Esophagus squamous epithelium (tissue), 5 donors: Measurements from ENCODE around the gene PRKN. TPM values are rescaled to one million over a fixed set of nuclear protein-coding genes. Genes with fewer than 3 reads are reported as not detected.
A peak's percentile ranks its signal among the peaks of the same experiment; 100 is the strongest.

Experiments
- DNase-seq: peaks from one replicate; lab custom pipeline; 2025; lab: John Stamatoyannopoulos, UW
- H3K27ac ChIP-seq, 4 donors: fragments of 200-600 bp; sonication (generic); one replicate each; pipeline ENCODE4 v1.5.1; 2016 to 2019; ENCODE audit warnings: mild to moderate bottlenecking in 1 of 4
- H3K27me3 ChIP-seq, 4 donors: fragments of 200-600 bp; sonication (generic); 1 replicate in 3 of 4; 2 replicates in 1 of 4; pipeline versions ENCODE4 v1.5.1 to v1.6.0; 2017 to 2021; ENCODE audit warnings: antibody characterized with exemption in 1 of 4
- H3K36me3 ChIP-seq, 3 donors: fragments of 200-600 bp; sonication (generic); one replicate each; pipeline ENCODE4 v1.5.1; 2016 to 2019
- H3K4me1 ChIP-seq, 3 donors: fragments of 200-600 bp; sonication (generic); one replicate each; pipeline ENCODE4 v1.5.1; 2017 to 2019
- H3K4me3 ChIP-seq, 4 donors: fragments of 200-600 bp; sonication (generic); 1 replicate in 3 of 4; 2 replicates in 1 of 4; pipeline ENCODE4 v1.5.1; 2016 to 2019; ENCODE audit warnings: mild to moderate bottlenecking in 2 of 4, moderate library complexity in 1 of 4
- H3K9me3 ChIP-seq, 3 donors: fragments of 200-600 bp; sonication (generic); one replicate each; pipeline ENCODE4 v1.5.1; 2016 to 2019
- POLR2A ChIP-seq, 4 donors: fragments of 450-650 bp; IDR thresholded peaks; one replicate each; pipeline ENCODE4 v1.6.1; 2017; ENCODE audit warnings: antibody characterized with exemption in 4 of 4, mild to moderate bottlenecking in 4 of 4, moderate library complexity in 3 of 4
- WGBS, 2 donors: methylation state at CpG; one replicate each; pipeline ENCODE4 v1.1.5; 2018; 5-methylcytosine and 5-hydroxymethylcytosine counted together
- intact Hi-C: fragments of 100-400 bp; cut with DNase I; formaldehyde crosslinking; loops from one replicate; pipeline ENCODE4 v1.15.0; 2022
- total RNA-seq, 4 donors: library from RNA; depleted of rRNA; stranded (reverse); fragments of >200 nt; gene quantifications; one replicate each; pipeline ENCODE4 v1.1.0, GENCODE V29; 2016
- TF ChIP-seq, protein P1 (sequence below), 6 experiments: fragments of 450-650 bp in 4 of 6; fragments of 200-600 bp in 2 of 6; sonication (generic) in 2 of 6; IDR thresholded peaks; one replicate each; pipeline ENCODE4 v1.5.1; 2016 to 2019; ENCODE audit warnings: antibody characterized with exemption in 6 of 6, mild to moderate bottlenecking in 4 of 6, moderate library complexity in 4 of 6
- donor health status: DM: yes; HTN: yes; CAD: no.

The PRKN gene
- total RNA-seq, 4 donors from 2014 or later, result 0.70 to 5.5 (median 2.2) TPM

DNA sequence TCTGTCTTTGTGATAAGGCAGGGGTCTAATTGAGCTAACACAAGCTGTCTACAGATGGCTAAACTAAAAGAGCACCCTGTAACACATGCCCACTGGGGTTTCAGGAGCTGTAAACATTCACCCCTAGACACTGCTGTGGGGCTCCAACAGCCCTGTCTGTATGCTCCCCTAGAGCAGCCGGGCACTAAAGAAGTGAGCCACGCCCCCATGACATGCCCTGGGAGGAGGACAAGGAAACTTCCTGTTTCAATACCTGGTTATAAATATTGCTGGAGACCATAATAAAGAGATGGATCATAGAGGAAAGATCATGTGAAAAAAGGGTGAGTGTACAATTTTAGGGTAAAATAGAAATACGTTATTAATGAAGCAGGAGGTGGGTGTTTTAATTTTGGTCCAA, 786.0 kb downstream of the PRKN start:
- Histone ChIP-seq H3K27me3 (no peaks in the 10 kb centered on the region), H3K9me3 (no peaks in the 10 kb centered on the region), H3K4me1 (no peaks in the 10 kb centered on the region), H3K4me3 (no peak overlapping the region), H3K27ac (no peak overlapping the region), H3K36me3 (no peaks in the 10 kb centered on the region)
- TF ChIP-seq, protein P1, sequence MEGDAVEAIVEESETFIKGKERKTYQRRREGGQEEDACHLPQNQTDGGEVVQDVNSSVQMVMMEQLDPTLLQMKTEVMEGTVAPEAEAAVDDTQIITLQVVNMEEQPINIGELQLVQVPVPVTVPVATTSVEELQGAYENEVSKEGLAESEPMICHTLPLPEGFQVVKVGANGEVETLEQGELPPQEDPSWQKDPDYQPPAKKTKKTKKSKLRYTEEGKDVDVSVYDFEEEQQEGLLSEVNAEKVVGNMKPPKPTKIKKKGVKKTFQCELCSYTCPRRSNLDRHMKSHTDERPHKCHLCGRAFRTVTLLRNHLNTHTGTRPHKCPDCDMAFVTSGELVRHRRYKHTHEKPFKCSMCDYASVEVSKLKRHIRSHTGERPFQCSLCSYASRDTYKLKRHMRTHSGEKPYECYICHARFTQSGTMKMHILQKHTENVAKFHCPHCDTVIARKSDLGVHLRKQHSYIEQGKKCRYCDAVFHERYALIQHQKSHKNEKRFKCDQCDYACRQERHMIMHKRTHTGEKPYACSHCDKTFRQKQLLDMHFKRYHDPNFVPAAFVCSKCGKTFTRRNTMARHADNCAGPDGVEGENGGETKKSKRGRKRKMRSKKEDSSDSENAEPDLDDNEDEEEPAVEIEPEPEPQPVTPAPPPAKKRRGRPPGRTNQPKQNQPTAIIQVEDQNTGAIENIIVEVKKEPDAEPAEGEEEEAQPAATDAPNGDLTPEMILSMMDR (IDR thresholded peaks at IDR 0.05), result no peak
- TF ChIP-seq POLR2A (IDR thresholded peaks at IDR 0.05), result no peak
- DNase-seq, result no peak
- WGBS, 2 donors, result 77 to 78% methylated on average over 3 of the region's 3 CpGs
- intact Hi-C loops, result no loop called here

GRCh38 chr6:161940519-161940918, 787.0 kb downstream of the PRKN start:
- Histone ChIP-seq H3K4me1 (no peaks in the 10 kb centered on the region), H3K27ac (no peak overlapping the region), H3K36me3 (no peaks in the 10 kb centered on the region), H3K27me3 (no peaks in the 10 kb centered on the region), H3K4me3 (no peak overlapping the region), H3K9me3 (no peaks in the 10 kb centered on the region)
- DNase-seq, result no peak
- WGBS, 2 donors, result 94% methylated on average over 2 of the region's 2 CpGs
- intact Hi-C loops, result no loop called here
- TF ChIP-seq, protein P1 (IDR thresholded peaks at IDR 0.05), result no peak

DNA sequence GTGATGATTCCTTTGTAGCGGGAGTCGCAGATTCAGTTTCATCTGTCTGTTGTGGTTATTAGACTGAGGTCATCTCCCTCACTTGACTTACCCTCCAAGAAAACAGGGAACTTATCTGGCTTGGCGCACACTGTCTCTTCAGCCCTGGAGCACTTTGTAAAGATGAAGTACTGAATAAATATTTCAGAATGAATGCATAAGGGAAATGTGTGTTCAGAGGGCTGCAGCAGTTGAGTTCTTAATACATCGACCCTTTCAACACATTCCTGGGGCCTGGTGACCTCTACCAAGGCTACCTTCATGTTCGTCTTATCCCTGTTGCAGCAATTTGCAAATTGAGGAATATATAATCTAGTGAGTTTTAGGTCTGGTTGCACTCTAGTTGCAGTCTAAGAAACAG, 801.2 kb downstream of the PRKN start:
- intact Hi-C loops, result no loop called here
- no peak for DNase-seq
- H3K27me3 ChIP-seq, result no peaks in the 10 kb centered on the region
- H3K4me1 ChIP-seq, result peaks cover 0 to 10% (median 0%) of the 10 kb centered on the region in 3 donors
- H3K4me3 ChIP-seq, result no peak overlapping the region
- H3K27ac ChIP-seq, result no peak overlapping the region
- no peaks in the 10 kb centered on the region for H3K9me3 ChIP-seq
- no peaks in the 10 kb centered on the region for H3K36me3 ChIP-seq
- no peak for TF ChIP-seq POLR2A (IDR thresholded peaks at IDR 0.05)
- TF ChIP-seq, protein P1 (IDR thresholded peaks at IDR 0.05), result no peak
- WGBS, 2 donors, result 87 to 89% methylated on average over 5 of the region's 5 CpGs

- H3K9me3 ChIP-seq, result no peaks in the 10 kb centered on the region
- TF ChIP-seq, protein P1 (IDR thresholded peaks at IDR 0.05), result no peak
- TF ChIP-seq POLR2A (IDR thresholded peaks at IDR 0.05), result no peak
- WGBS, 2 donors, result 42 to 49% methylated on average over 5 of the region's 5 CpGs
- H3K4me1 ChIP-seq, result peaks cover 0 to 10% (median 0%) of the 10 kb centered on the region in 3 donors
- no peak overlapping the region for H3K27ac ChIP-seq
- intact Hi-C loops, result no loop called here
- DNase-seq, result no peak
- no peaks in the 10 kb centered on the region for H3K27me3 ChIP-seq
- no peaks in the 10 kb centered on the region for H3K36me3 ChIP-seq
- H3K4me3 ChIP-seq, result no peak overlapping the region
These were observed 803.0 kb downstream of the PRKN start for GRCh38 chr6:161924516-161925116.

- TF ChIP-seq, protein P1 (IDR thresholded peaks at IDR 0.05), result peak in 4 of 6 experiments; percentile 25 to 61 (median 39)
- TF ChIP-seq POLR2A (IDR thresholded peaks at IDR 0.05), result no peak
- H3K9me3 ChIP-seq, result no peaks in the 10 kb centered on the region
- no peak for DNase-seq
- no peaks in the 10 kb centered on the region for H3K27me3 ChIP-seq
- peaks cover 0 to 10% (median 0%) of the 10 kb centered on the region in 3 donors for H3K4me1 ChIP-seq
- no peak overlapping the region for H3K27ac ChIP-seq
- whole genome bisulfite sequencing, 2 donors, result 17 to 18% methylated on average over 1 of the region's 1 CpG
- no peaks in the 10 kb centered on the region for H3K36me3 ChIP-seq
- H3K4me3 ChIP-seq, result no peak overlapping the region
- intact Hi-C loops, result no loop called here
These were observed 804.9 kb downstream of the PRKN start for GRCh38 chr6:161922631-161923119.
